PC-3 (cell line): Measurements from ENCODE around the gene TAL1.

ENCODE experiments used
- EZH2phosphoT487 ChIP-seq: fragments of 300-600 bp; sonication (generic); IDR thresholded peaks from 2 replicates; pipeline ENCODE4 v1.6.1; 2018; ENCODE audit warnings: mild to moderate bottlenecking, antibody characterized with exemption, low read length, borderline replicate concordance
- TF ChIP-seq, protein P1 (sequence below): fragments of 300-600 bp; sonication (generic); conservative IDR thresholded peaks from 2 replicates; pipeline ENCODE4 v1.5.1; 2017; ENCODE audit warnings: antibody characterized with exemption, low read depth, mild to moderate bottlenecking, low read length

GRCh38 chr1:47219001-47219400, 13.0 kb downstream of the TAL1 start:
- TF ChIP-seq, protein P1, sequence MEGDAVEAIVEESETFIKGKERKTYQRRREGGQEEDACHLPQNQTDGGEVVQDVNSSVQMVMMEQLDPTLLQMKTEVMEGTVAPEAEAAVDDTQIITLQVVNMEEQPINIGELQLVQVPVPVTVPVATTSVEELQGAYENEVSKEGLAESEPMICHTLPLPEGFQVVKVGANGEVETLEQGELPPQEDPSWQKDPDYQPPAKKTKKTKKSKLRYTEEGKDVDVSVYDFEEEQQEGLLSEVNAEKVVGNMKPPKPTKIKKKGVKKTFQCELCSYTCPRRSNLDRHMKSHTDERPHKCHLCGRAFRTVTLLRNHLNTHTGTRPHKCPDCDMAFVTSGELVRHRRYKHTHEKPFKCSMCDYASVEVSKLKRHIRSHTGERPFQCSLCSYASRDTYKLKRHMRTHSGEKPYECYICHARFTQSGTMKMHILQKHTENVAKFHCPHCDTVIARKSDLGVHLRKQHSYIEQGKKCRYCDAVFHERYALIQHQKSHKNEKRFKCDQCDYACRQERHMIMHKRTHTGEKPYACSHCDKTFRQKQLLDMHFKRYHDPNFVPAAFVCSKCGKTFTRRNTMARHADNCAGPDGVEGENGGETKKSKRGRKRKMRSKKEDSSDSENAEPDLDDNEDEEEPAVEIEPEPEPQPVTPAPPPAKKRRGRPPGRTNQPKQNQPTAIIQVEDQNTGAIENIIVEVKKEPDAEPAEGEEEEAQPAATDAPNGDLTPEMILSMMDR: no peak
- TF ChIP-seq EZH2phosphoT487: no peak
